RWPE1 (cell line): ENCODE measurements around the gene KRTAP6-2.

ENCODE experiments used
- CTCF ChIA-PET: fragments of 350-600 bp; sonication (Branson Sonifier 250); formaldehyde crosslinking; extraction: SDS; loops from one replicate; lab custom pipeline; 2021; lab: Yijun Ruan, JAX
- POLR2A ChIA-PET: fragments of 400-600 bp; formaldehyde crosslinking; extraction: SDS; loops from one replicate; lab custom pipeline; 2020; ENCODE audit warnings: antibody characterized with exemption; ENCODE audit not compliant: low non-redundant PET; lab: Yijun Ruan, JAX
- DNase-seq: peaks from one replicate; pipeline ENCODE4 v3.0.0; 2012; ENCODE audit warnings: low spot score
- H3K27ac ChIP-seq: fragments of 450-650 bp; 2 replicates; pipeline ENCODE4 v1.5.1; 2017
- TF ChIP-seq, protein P1 (sequence below): fragments of 450-650 bp; conservative IDR thresholded peaks from 2 replicates; pipeline ENCODE4 v1.5.1; 2017; ENCODE audit warnings: low read depth, mild to moderate bottlenecking

Gene KRTAP6-2

DNA sequence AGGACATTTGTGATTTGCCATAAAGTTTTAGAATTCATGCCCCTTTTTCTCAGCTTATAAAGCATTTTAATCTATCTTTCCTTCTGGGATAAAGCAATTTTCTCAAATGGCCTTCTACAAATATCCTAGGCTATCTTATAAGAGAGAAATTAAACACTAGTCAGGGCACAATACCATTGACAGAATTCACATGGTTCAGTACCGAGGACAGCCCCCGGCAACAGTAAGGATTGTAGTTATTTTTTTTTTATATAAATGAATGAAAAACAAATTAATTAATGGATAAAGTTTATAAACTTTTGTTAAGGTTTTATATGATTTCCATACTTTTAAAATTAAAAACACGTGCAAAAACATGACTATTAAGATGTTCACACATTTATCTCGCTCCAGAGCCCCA is 29.4 kb upstream of the KRTAP6-2 start:
- TF ChIP-seq, protein P1, sequence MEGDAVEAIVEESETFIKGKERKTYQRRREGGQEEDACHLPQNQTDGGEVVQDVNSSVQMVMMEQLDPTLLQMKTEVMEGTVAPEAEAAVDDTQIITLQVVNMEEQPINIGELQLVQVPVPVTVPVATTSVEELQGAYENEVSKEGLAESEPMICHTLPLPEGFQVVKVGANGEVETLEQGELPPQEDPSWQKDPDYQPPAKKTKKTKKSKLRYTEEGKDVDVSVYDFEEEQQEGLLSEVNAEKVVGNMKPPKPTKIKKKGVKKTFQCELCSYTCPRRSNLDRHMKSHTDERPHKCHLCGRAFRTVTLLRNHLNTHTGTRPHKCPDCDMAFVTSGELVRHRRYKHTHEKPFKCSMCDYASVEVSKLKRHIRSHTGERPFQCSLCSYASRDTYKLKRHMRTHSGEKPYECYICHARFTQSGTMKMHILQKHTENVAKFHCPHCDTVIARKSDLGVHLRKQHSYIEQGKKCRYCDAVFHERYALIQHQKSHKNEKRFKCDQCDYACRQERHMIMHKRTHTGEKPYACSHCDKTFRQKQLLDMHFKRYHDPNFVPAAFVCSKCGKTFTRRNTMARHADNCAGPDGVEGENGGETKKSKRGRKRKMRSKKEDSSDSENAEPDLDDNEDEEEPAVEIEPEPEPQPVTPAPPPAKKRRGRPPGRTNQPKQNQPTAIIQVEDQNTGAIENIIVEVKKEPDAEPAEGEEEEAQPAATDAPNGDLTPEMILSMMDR: no peak
- no peak for DNase-seq

DNA sequence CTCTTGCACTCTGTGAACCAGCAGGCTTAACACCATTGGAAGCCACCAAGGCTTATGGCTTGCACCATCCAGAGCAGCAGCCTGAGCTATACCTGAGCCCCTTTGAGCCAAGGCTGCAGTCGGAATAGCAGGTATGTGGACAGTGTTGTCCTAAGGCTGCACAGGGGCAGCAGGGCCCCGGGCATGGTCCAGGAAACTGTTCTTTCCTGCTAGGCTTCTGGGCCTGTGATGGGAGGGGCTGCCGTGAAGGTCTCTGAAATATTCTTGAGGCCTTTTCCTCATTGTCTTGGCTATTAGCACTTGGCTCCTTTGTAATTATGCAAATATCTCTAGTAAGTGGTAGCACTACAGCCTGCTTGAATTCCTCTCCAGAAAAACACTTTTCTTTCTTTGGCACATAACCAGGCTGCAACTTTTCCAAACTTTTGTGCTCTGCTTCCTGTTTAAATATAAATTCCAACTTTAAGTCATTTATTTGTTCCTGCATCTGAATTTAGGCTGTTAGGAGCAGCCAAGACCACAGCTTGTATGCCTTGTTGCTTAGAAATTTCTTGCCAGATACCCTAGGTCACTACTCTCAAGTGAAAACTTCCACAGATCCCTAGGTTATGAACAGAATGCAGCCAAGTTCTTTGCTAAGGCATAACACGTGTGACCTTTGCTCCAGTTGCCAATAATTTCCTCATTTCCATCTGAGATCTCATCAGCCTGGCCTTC is 26.9 kb upstream of the KRTAP6-2 start:
- ChIA-PET POLR2A (no interaction called here), CTCF (no interaction called here)
- TF ChIP-seq, protein P1: no peak
- H3K27ac ChIP-seq: no peak overlapping the region
- DNase-seq: no peak

More for the DNA sequence above, 29.4 kb upstream of the KRTAP6-2 start:
- H3K27ac ChIP-seq: no peak overlapping the region
- ChIA-PET CTCF (interaction anchor here (0.6 kb wide), 1 partner anchor 412 kb away, joined by 3 read pairs; no protein-coding TSS in a partner anchor), POLR2A (no interaction called here)

DNA sequence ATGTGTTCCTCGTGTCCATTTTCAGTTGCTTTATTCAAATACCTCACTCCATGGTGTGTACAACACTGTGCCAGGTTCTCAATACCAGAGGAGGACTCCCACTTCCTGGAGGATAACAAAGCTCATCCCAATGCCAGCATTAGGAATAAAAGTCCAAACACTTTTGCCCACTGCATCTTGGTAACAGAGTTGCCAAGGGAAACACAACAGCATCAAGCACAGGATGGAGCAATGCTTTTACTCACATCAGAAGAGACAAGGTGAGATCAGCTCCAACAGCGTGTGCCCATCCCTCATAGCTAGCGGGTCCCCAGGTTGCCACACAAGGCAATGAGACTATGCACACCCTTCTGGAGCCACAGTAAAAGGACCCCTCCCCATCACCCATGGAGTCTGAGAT is 24.7 kb upstream of the KRTAP6-2 start:
- DNase-seq: no peak
- TF ChIP-seq, protein P1: no peak
- CTCF ChIA-PET: no interaction called here
- H3K27ac ChIP-seq: no peak overlapping the region
- POLR2A ChIA-PET: no interaction called here

DNA sequence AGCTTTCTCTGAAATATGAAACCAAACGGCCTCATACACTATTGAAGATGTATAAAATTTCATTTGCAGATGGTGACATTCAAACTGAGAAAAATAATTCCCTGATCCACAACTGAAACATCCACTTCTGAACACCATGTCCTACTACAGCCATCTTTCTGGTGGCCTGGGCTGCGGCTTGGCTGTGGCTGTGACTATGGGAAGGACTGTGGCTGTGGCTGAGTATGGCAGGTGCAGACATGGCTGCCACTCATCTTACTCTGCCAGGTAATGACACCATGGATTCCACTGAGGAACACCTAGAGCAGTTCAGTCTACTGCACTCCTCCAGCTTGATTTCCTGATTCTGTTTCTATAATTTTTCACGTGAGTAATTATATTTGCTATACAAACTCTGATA is 21.8 kb upstream of the KRTAP6-2 start, which contains the start of gene KRTAP20-4:
Gene KRTAP20-4, plus strand, starts transcription at position 106 of the 400 bp plus-strand sequence.
- ChIA-PET CTCF (no interaction called here), POLR2A (no interaction called here)
- no peak for DNase-seq
- TF ChIP-seq, protein P1: no peak
- H3K27ac ChIP-seq: no peak within 1 kb of the TSS

DNA sequence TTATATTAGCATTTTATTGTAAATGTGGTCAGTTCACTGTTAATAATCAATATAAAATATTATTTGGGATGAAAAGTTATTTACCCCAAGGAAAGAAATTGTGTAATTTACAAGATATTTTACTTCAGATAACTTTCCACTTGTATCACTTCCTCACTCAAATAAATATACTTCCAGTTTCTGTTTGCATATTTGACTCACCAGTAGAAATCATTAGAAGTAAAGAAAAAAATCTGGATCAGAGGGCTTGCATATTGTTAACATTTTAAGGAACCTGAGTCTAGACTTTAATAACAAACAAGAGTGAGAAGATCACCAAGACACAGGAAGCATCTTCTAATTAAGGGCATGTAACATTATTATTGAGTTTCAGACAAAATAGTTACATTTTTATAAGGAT is 21.4 kb upstream of the KRTAP6-2 start:
- POLR2A ChIA-PET: no interaction called here

DNA sequence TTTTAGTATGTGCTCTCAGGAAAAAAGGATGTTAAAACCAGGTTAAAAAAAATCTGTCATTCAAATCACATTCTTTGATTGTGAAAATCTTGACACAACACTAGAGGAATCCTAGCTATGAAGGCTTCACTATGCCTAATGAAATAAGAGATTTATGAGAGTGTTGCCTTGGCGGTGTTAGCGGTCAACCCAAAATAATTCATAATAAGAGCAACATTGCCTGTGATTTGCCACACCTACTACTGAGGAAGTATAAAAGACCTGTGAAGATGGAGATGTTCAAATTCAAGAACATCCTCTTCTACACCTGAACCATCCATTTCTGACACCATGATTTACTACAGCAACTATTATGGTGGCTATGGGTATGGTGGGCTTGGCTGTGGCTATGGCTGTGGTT is 17.4 kb upstream of the KRTAP6-2 start, which contains the start of gene KRTAP20-1:
Gene KRTAP20-1, plus strand, starts transcription at position 301 of the 400 bp plus-strand sequence. Its CDS starts 30 bp downstream, at position 331.
- TF ChIP-seq, protein P1: no peak
- ChIA-PET CTCF (no interaction called here), POLR2A (no interaction called here)

More for the DNA sequence above, 21.4 kb upstream of the KRTAP6-2 start:
- DNase-seq: no peak
- H3K27ac ChIP-seq: no peak overlapping the region
- CTCF ChIA-PET: no interaction called here
- TF ChIP-seq, protein P1: no peak

More for the DNA sequence above, 17.4 kb upstream of the KRTAP6-2 start, which contains the start of gene KRTAP20-1:
- DNase-seq: no peak
- no peak within 1 kb of the TSS for H3K27ac ChIP-seq
